ENCODE results near the gene DDX39B. TPM values are rescaled to one million over a fixed set of nuclear protein-coding genes. Genes with fewer than 3 reads are reported as not detected.

The DDX39B gene
- total and polyA plus RNA-seq, 9 of the 15 experiments (the other 6 are each of a cell fraction or from before 2014, with no cell fraction given) = 479 to 869 (median 592) TPM

DNA sequence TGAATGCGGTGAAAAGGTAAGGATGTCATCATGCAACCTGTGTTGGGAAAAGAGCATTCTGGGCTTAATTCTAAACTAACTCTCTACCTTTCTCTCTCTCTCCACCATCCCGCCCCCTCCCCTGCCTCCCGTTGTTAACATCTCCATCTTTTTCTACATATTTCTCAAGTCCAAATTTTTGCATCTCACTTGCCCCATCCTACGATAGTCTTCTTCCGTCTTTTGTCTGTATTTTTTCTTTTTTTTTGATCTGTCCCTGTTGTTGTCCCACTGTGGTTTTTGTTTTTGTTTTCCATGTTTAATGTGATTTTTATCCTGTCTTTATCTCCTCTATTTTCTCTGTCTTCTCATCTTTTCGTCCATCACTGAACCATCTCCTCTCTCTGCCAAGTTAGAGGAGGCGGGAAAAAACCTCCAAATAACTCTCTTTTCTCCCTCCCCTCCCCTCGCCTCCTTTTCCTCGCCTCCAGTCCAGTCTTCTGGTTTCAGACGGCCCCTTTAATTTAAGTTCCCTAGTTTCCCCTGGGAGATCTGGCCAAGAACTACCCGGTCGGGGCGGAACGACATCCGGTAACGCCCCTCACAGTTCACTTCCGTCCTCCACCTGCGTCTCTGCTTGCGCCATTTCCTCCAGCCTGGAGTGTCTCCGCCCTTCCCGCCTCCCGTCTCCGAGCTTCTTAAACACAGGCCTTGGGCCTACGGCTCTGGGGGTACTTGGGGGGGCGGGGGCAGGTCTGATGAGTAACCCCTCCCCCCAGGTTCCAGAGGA lies 5.3 kb upstream of the DDX39B start, which contains the start of gene NFKBIL1 (continued):
- TF ChIP-seq KDM4B (IDR thresholded peaks at IDR 0.05; ENCODE audit: borderline replicate concordance in 2 of 2, low read depth in 1 of 2) (peak in 1 of 2 experiments; percentile 99; a peak in 2 of 4 replicates), KLF1 (tag; IDR thresholded peaks at IDR 0.05) (peak; percentile 93), NFYB (IDR thresholded peaks at IDR 0.05; ENCODE audit: extremely low read depth, insufficient read length) (no peak), ZBTB1 (CRISPR knock-in tag; IDR thresholded peaks at IDR 0.05; ENCODE audit: borderline replicate concordance, low read depth) (0 out of 2 replicates have a peak, but pooled peaks have one; percentile 28), ZNF165 (CRISPR knock-in tag; IDR thresholded peaks at IDR 0.05; ENCODE audit: borderline replicate concordance) (no peak), PTTG1 (tag; IDR thresholded peaks at IDR 0.05; ENCODE audit: low read depth) (no peak), ZZZ3 (IDR thresholded peaks at IDR 0.05) (peak; percentile 71; the same call in 1 of the 2 replicates), EP300 (IDR thresholded peaks at IDR 0.05; ENCODE audit: low read length) (peak; percentile 37; the same call in 1 of the 2 replicates)
- TF ChIP-seq, protein P1, sequence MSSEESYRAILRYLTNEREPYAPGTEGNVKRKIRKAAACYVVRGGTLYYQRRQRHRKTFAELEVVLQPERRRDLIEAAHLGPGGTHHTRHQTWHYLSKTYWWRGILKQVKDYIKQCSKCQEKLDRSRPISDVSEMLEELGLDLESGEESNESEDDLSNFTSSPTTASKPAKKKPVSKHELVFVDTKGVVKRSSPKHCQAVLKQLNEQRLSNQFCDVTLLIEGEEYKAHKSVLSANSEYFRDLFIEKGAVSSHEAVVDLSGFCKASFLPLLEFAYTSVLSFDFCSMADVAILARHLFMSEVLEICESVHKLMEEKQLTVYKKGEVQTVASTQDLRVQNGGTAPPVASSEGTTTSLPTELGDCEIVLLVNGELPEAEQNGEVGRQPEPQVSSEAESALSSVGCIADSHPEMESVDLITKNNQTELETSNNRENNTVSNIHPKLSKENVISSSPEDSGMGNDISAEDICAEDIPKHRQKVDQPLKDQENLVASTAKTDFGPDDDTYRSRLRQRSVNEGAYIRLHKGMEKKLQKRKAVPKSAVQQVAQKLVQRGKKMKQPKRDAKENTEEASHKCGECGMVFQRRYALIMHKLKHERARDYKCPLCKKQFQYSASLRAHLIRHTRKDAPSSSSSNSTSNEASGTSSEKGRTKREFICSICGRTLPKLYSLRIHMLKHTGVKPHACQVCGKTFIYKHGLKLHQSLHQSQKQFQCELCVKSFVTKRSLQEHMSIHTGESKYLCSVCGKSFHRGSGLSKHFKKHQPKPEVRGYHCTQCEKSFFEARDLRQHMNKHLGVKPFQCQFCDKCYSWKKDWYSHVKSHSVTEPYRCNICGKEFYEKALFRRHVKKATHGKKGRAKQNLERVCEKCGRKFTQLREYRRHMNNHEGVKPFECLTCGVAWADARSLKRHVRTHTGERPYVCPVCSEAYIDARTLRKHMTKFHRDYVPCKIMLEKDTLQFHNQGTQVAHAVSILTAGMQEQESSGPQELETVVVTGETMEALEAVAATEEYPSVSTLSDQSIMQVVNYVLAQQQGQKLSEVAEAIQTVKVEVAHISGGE (CRISPR knock-in tag; IDR thresholded peaks at IDR 0.05) = peak; percentile 95 to 99 (median 97)
- TF ChIP-seq, protein P2, sequence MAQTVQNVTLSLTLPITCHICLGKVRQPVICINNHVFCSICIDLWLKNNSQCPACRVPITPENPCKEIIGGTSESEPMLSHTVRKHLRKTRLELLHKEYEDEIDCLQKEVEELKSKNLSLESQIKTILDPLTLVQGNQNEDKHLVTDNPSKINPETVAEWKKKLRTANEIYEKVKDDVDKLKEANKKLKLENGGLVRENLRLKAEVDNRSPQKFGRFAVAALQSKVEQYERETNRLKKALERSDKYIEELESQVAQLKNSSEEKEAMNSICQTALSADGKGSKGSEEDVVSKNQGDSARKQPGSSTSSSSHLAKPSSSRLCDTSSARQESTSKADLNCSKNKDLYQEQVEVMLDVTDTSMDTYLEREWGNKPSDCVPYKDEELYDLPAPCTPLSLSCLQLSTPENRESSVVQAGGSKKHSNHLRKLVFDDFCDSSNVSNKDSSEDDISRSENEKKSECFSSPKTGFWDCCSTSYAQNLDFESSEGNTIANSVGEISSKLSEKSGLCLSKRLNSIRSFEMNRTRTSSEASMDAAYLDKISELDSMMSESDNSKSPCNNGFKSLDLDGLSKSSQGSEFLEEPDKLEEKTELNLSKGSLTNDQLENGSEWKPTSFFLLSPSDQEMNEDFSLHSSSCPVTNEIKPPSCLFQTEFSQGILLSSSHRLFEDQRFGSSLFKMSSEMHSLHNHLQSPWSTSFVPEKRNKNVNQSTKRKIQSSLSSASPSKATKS (CRISPR knock-in tag; IDR thresholded peaks at IDR 0.05) = no peak
- TF ChIP-seq, protein P3, sequence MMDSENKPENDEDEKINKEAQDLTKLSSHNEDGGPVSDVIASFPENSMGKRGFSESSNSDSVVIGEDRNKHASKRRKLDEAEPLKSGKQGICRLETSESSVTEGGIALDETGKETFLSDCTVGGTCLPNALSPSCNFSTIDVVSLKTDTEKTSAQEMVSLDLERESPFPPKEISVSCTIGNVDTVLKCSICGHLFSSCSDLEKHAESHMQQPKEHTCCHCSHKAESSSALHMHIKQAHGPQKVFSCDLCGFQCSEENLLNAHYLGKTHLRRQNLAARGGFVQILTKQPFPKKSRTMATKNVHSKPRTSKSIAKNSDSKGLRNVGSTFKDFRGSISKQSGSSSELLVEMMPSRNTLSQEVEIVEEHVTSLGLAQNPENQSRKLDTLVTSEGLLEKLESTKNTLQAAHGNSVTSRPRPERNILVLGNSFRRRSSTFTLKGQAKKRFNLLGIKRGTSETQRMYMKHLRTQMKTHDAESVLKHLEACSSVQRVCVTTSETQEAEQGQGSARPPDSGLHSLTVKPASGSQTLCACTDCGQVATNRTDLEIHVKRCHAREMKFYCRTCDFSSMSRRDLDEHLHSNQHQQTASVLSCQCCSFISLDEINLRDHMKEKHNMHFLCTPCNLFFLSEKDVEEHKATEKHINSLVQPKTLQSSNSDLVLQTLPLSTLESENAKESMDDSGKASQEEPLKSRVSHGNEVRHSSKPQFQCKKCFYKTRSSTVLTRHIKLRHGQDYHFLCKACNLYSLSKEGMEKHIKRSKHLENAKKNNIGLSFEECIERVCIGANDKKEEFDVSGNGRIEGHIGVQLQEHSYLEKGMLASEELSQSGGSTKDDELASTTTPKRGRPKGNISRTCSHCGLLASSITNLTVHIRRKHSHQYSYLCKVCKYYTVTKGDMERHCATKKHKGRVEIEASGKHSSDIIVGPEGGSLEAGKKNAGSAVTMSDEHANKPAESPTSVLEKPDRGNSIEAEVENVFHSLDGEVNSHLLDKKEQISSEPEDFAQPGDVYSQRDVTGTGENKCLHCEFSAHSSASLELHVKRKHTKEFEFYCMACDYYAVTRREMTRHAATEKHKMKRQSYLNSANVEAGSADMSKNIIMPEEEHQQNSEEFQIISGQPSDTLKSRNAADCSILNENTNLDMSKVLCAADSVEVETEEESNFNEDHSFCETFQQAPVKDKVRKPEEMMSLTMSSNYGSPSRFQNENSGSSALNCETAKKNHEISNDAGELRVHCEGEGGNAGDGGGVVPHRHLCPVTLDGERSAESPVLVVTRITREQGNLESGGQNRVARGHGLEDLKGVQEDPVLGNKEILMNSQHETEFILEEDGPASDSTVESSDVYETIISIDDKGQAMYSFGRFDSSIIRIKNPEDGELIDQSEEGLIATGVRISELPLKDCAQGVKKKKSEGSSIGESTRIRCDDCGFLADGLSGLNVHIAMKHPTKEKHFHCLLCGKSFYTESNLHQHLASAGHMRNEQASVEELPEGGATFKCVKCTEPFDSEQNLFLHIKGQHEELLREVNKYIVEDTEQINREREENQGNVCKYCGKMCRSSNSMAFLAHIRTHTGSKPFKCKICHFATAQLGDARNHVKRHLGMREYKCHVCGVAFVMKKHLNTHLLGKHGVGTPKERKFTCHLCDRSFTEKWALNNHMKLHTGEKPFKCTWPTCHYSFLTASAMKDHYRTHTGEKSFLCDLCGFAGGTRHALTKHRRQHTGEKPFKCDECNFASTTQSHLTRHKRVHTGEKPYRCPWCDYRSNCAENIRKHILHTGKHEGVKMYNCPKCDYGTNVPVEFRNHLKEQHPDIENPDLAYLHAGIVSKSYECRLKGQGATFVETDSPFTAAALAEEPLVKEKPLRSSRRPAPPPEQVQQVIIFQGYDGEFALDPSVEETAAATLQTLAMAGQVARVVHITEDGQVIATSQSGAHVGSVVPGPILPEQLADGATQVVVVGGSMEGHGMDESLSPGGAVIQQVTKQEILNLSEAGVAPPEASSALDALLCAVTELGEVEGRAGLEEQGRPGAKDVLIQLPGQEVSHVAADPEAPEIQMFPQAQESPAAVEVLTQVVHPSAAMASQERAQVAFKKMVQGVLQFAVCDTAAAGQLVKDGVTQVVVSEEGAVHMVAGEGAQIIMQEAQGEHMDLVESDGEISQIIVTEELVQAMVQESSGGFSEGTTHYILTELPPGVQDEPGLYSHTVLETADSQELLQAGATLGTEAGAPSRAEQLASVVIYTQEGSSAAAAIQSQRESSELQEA (IDR thresholded peaks at IDR 0.05; ENCODE audit: low read depth) = peak; percentile 58; the same call in 1 of the 2 replicates
